Muscle layer of colon (tissue), 2 donors: ENCODE measurements around the gene IGFALS.
A peak's percentile ranks its signal among the peaks of the same experiment; 100 is the strongest.

Experiments used
- H3K27ac ChIP-seq: one replicate; pipeline ENCODE4 v1.7.0; 2013; ENCODE audit warnings: low read depth, mild to moderate bottlenecking, low read length, moderate library complexity
- H3K27me3 ChIP-seq, 2 donors: one replicate each; pipeline ENCODE4 v1.7.0; 2013; ENCODE audit warnings: low read length in 2 of 2, mild to moderate bottlenecking in 2 of 2; ENCODE audit not compliant: insufficient read depth in 2 of 2, control insufficient read depth in 1 of 2
- H3K36me3 ChIP-seq: one replicate; pipeline ENCODE4 v1.7.0; 2013; ENCODE audit warnings: mild to moderate bottlenecking, low read length; ENCODE audit not compliant: insufficient read depth
- H3K4me1 ChIP-seq: one replicate; pipeline ENCODE4 v1.7.0; 2013; ENCODE audit warnings: mild to moderate bottlenecking, low read length; ENCODE audit not compliant: insufficient read depth
- H3K4me3 ChIP-seq, 2 donors: one replicate each; pipeline ENCODE4 v1.7.0; 2013; ENCODE audit warnings: low read length in 2 of 2, low read depth in 1 of 2, mild to moderate bottlenecking in 1 of 2, moderate library complexity in 1 of 2
- H3K9ac ChIP-seq: one replicate; pipeline ENCODE4 v1.7.0; 2013; ENCODE audit warnings: low read length
- H3K9me3 ChIP-seq: one replicate; pipeline ENCODE4 v1.7.0; 2013; ENCODE audit warnings: mild to moderate bottlenecking, low read length
- donor health status: abdominal sarcoma.
- donor health status: Adenocarcinoma of cecum.

IGFALS gene

GRCh38 chr16:1772362-1772907 lies 21.1 kb downstream of the IGFALS start, which contains the start of gene EME2:
Gene EME2 (plus strand): TSS chr16:1772810. CDS start chr16:1773228, 418 bp downstream.
- Histone ChIP-seq H3K9me3 (no peaks in the 10 kb centered on the region), H3K9ac (peak within 1 kb of the TSS; percentile 57), H3K27me3 (no peaks in the 10 kb centered on the region), H3K4me3 (peak within 1 kb of the TSS; percentile 83 to 92), H3K4me1 (peaks cover 29% of the 10 kb centered on the region), H3K36me3 (peaks cover 26% of the 10 kb centered on the region), H3K27ac (peak within 1 kb of the TSS; percentile 75)

- no peaks in the 10 kb centered on the region for H3K9me3 ChIP-seq
- no peaks in the 10 kb centered on the region for H3K27me3 ChIP-seq
- peak overlapping the region; percentile 33 for H3K9ac ChIP-seq
- H3K36me3 ChIP-seq: peaks cover 28% of the 10 kb centered on the region
- H3K27ac ChIP-seq: peak overlapping the region; percentile 73
- H3K4me3 ChIP-seq: peak overlapping the region; percentile 83 to 92
- H3K4me1 ChIP-seq: peaks cover 29% of the 10 kb centered on the region
Measured at GRCh38 chr16:1771864-1772361, 21.6 kb downstream of the IGFALS start.

GRCh38 chr16:1771188-1771863 lies 22.2 kb downstream of the IGFALS start, which contains the start of gene NME3:
Gene NME3 (minus strand): TSS chr16:1771543. CDS start chr16:1771534, 9 bp downstream.
- Histone ChIP-seq H3K27me3 (no peaks in the 10 kb centered on the region), H3K36me3 (peaks cover 26% of the 10 kb centered on the region), H3K27ac (peak within 1 kb of the TSS; percentile 82), H3K4me1 (peaks cover 29% of the 10 kb centered on the region), H3K4me3 (peak within 1 kb of the TSS; percentile 83 to 92), H3K9me3 (no peaks in the 10 kb centered on the region), H3K9ac (peak within 1 kb of the TSS; percentile 33)

- peaks cover 29% of the 10 kb centered on the region for H3K4me1 ChIP-seq
- no peak overlapping the region for H3K9ac ChIP-seq
- H3K9me3 ChIP-seq: no peaks in the 10 kb centered on the region
- peaks cover 31% of the 10 kb centered on the region for H3K36me3 ChIP-seq
- peak overlapping the region; percentile 66 to 82 for H3K4me3 ChIP-seq
- peak overlapping the region; percentile 82 for H3K27ac ChIP-seq
- no peaks in the 10 kb centered on the region for H3K27me3 ChIP-seq
Measured at GRCh38 chr16:1770328-1771187, 22.9 kb downstream of the IGFALS start.

- Histone ChIP-seq H3K27ac (peak overlapping the region; percentile 82), H3K9ac (no peak overlapping the region), H3K36me3 (peaks cover 33% of the 10 kb centered on the region), H3K27me3 (no peaks in the 10 kb centered on the region), H3K9me3 (no peaks in the 10 kb centered on the region), H3K4me3 (peak overlapping the region in 1 of 2 donors; percentile 66), H3K4me1 (peaks cover 25% of the 10 kb centered on the region)
Measured at GRCh38 chr16:1769402-1770300, 23.9 kb downstream of the IGFALS start.

GRCh38 chr16:1768767-1769401 lies 24.6 kb downstream of the IGFALS start:
- H3K9me3 ChIP-seq: no peaks in the 10 kb centered on the region
- H3K4me1 ChIP-seq: peaks cover 18% of the 10 kb centered on the region
- peaks cover 39% of the 10 kb centered on the region for H3K36me3 ChIP-seq
- no peaks in the 10 kb centered on the region for H3K27me3 ChIP-seq
- no peak overlapping the region for H3K4me3 ChIP-seq
- H3K27ac ChIP-seq: no peak overlapping the region
- H3K9ac ChIP-seq: no peak overlapping the region

- Histone ChIP-seq H3K36me3 (peaks cover 39% of the 10 kb centered on the region), H3K4me3 (no peak overlapping the region), H3K27me3 (no peaks in the 10 kb centered on the region), H3K27ac (no peak overlapping the region), H3K9me3 (no peaks in the 10 kb centered on the region), H3K9ac (no peak overlapping the region), H3K4me1 (peaks cover 16% of the 10 kb centered on the region)
Measured at GRCh38 chr16:1768061-1768766, 25.3 kb downstream of the IGFALS start.

GRCh38 chr16:1767116-1767994 lies 26.1 kb downstream of the IGFALS start:
- Histone ChIP-seq H3K4me3 (no peak overlapping the region), H3K4me1 (peaks cover 16% of the 10 kb centered on the region), H3K9me3 (no peaks in the 10 kb centered on the region), H3K27me3 (no peaks in the 10 kb centered on the region), H3K36me3 (peaks cover 45% of the 10 kb centered on the region), H3K9ac (no peak overlapping the region), H3K27ac (no peak overlapping the region)

GRCh38 chr16:1766701-1767100 lies 26.8 kb downstream of the IGFALS start:
- no peaks in the 10 kb centered on the region for H3K27me3 ChIP-seq
- H3K9ac ChIP-seq: no peak overlapping the region
- no peak overlapping the region for H3K27ac ChIP-seq
- peaks cover 52% of the 10 kb centered on the region for H3K36me3 ChIP-seq
- H3K4me3 ChIP-seq: no peak overlapping the region
- peaks cover 11% of the 10 kb centered on the region for H3K4me1 ChIP-seq
- H3K9me3 ChIP-seq: no peaks in the 10 kb centered on the region
